Vagina (tissue), 2 donors: ENCODE data around the gene SPOCK3.

Experiments used
- POLR2A ChIP-seq, 2 donors: fragments of 450-650 bp; IDR thresholded peaks; one replicate each; pipeline ENCODE4 v1.6.1; 2017; ENCODE audit warnings: antibody characterized with exemption in 2 of 2, mild to moderate bottlenecking in 2 of 2, moderate library complexity in 2 of 2
- POLR2AphosphoS5 ChIP-seq, 2 donors: sonication (generic); formaldehyde crosslinking; IDR thresholded peaks; one replicate each; pipeline ENCODE4 v1.9.0; 2017; ENCODE audit warnings: antibody characterized with exemption in 2 of 2, mild to moderate bottlenecking in 2 of 2, low read depth in 1 of 2; ENCODE audit not compliant: insufficient read depth in 1 of 2
- TF ChIP-seq, protein P1 (sequence below), 3 experiments: fragments of 450-650 bp in 2 of 3; fragments of 200-600 bp in 1 of 3; sonication (generic) in 1 of 3; IDR thresholded peaks; one replicate each; pipeline ENCODE4 v1.5.1; 2017 to 2019; ENCODE audit warnings: antibody characterized with exemption in 3 of 3, mild to moderate bottlenecking in 2 of 3, moderate library complexity in 2 of 3

DNA sequence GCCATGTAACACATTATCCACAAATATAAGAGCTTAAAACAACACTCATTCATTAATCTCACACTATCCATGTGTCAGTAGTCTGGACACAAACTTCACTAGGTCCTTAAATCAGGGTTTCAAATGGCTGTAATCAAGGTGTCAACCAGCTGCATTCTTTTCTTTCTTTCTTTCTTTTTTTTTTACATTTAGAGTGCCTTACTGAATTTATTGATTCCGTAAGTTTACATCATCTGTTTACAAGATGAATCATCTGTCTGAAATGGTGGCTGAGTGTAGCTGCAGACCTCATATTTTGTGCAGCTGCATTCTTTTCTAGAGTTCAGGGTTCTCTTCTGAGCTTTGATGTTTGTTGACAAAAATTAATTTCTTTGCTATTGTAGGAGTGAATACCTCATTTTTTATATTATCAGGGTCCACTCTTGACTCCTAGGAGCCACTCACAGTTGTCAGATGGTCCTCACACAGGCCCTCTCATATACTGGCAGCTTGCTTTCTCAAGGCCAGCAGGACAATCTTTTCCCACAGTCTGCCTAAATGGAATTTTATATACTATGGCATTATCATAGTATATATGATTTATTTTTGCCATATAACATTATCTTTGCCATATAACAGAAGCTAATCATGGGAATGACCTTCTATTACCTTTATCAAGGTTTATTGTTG lies 37.8 kb downstream of the SPOCK3 start:
- TF ChIP-seq POLR2A (IDR thresholded peaks at IDR 0.05): no peak
- TF ChIP-seq, protein P1, sequence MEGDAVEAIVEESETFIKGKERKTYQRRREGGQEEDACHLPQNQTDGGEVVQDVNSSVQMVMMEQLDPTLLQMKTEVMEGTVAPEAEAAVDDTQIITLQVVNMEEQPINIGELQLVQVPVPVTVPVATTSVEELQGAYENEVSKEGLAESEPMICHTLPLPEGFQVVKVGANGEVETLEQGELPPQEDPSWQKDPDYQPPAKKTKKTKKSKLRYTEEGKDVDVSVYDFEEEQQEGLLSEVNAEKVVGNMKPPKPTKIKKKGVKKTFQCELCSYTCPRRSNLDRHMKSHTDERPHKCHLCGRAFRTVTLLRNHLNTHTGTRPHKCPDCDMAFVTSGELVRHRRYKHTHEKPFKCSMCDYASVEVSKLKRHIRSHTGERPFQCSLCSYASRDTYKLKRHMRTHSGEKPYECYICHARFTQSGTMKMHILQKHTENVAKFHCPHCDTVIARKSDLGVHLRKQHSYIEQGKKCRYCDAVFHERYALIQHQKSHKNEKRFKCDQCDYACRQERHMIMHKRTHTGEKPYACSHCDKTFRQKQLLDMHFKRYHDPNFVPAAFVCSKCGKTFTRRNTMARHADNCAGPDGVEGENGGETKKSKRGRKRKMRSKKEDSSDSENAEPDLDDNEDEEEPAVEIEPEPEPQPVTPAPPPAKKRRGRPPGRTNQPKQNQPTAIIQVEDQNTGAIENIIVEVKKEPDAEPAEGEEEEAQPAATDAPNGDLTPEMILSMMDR (IDR thresholded peaks at IDR 0.05): no peak
- TF ChIP-seq POLR2AphosphoS5 (IDR thresholded peaks at IDR 0.05; ENCODE audit: insufficient read depth in 1 of 2, low read depth in 1 of 2): no peak
